Sigmoid colon (tissue), 7 donors: Measurements from ENCODE around the gene C6orf132. TPM values are rescaled to one million over a fixed set of nuclear protein-coding genes. Genes with fewer than 3 reads are reported as not detected.

ENCODE experiments used
- DNase-seq: peaks from one replicate; pipeline ENCODE4 v3.0.0-alpha.2; 2019
- H3K27ac ChIP-seq, 4 donors: fragments of 200-600 bp; sonication (generic); one replicate each; pipeline ENCODE4 v1.5.1; 2016 to 2019; ENCODE audit warnings: mild to moderate bottlenecking in 1 of 4
- H3K27me3 ChIP-seq, 3 donors: fragments of 200-600 bp; sonication (generic); one replicate each; pipeline ENCODE4 v1.5.1; 2019; ENCODE audit warnings: mild to moderate bottlenecking in 1 of 3
- H3K36me3 ChIP-seq, 4 donors: fragments of 200-600 bp; sonication (generic); one replicate each; pipeline ENCODE4 v1.5.1; 2016 to 2019
- H3K4me1 ChIP-seq, 4 donors: fragments of 200-600 bp; sonication (generic); one replicate each; pipeline ENCODE4 v1.5.1; 2017 to 2019
- H3K4me3 ChIP-seq, 4 donors: fragments of 200-600 bp; sonication (generic); one replicate each; pipeline ENCODE4 v1.5.1; 2017 to 2019; ENCODE audit warnings: mild to moderate bottlenecking in 2 of 4, moderate library complexity in 1 of 4
- H3K9me3 ChIP-seq, 4 donors: fragments of 200-600 bp in 3 of 4; sonication (generic) in 3 of 4; one replicate each; pipeline versions ENCODE4 v1.5.1 to v1.6.1; 2013 to 2019
- CTCF ChIP-seq, 4 experiments: fragments of 450-650 bp in 3 of 4; fragments of 200-600 bp in 1 of 4; IDR thresholded peaks; one replicate each; pipeline ENCODE4 v1.5.1; 2016 to 2019; ENCODE audit warnings: antibody characterized with exemption in 4 of 4, mild to moderate bottlenecking in 3 of 4, moderate library complexity in 2 of 4
- EP300 ChIP-seq, 4 donors: sonication (generic); formaldehyde crosslinking; IDR thresholded peaks; one replicate each; pipeline ENCODE4 v1.6.1; 2017; ENCODE audit warnings: antibody characterized with exemption in 4 of 4
- POLR2A ChIP-seq, 2 donors: fragments of 450-650 bp; IDR thresholded peaks; one replicate each; pipeline ENCODE4 v1.6.1; 2016; ENCODE audit warnings: antibody characterized with exemption in 2 of 2, mild to moderate bottlenecking in 2 of 2, moderate library complexity in 2 of 2
- POLR2AphosphoS5 ChIP-seq, 4 donors: sonication (generic); formaldehyde crosslinking; IDR thresholded peaks; one replicate each; pipeline ENCODE4 v1.6.1; 2017; ENCODE audit warnings: antibody characterized with exemption in 4 of 4
- WGBS, 2 donors: extraction: QIAGEN DNeasy Blood & Tissue Kit; methylation state at CpG; one replicate each; pipeline ENCODE4 v1.1.7; 2013; 5-methylcytosine and 5-hydroxymethylcytosine counted together
- intact Hi-C: fragments of 100-400 bp; cut with DNase I; formaldehyde crosslinking; loops from one replicate; pipeline ENCODE4 v1.15.1; 2023
- polyA plus RNA-seq, 3 donors: library from polyadenylated mRNA; stranded (reverse); fragments of 200-250 nt; gene quantifications; one replicate each; pipeline ENCODE4 v1.2.3, GENCODE V29; 2013
- total RNA-seq, 4 donors: library from RNA; depleted of rRNA; stranded (reverse); fragments of >200 nt; gene quantifications; one replicate each; pipeline ENCODE4 v1.1.0, GENCODE V29; 2016
- donor health status: healthy with polysubstance abuse.
- donor health status: Bipolar disorder and iron deficiency.
- donor health status: healthy.

C6orf132 gene
- total and polyA plus RNA-seq, 7 donors, result 0.33 to 91.3 (median 20.9) TPM; not detected in 1

- DNase-seq, result no peak
- intact Hi-C loops, result no loop called here
- TF ChIP-seq EP300 (IDR thresholded peaks at IDR 0.05), result no peak
- no peak for TF ChIP-seq CTCF (IDR thresholded peaks at IDR 0.05)
- no peak for TF ChIP-seq POLR2AphosphoS5 (IDR thresholded peaks at IDR 0.05)
- no peak for TF ChIP-seq POLR2A (IDR thresholded peaks at IDR 0.05)
- Histone ChIP-seq H3K4me1 (no peaks in the 10 kb centered on the region), H3K27ac (no peak overlapping the region), H3K27me3 (peaks cover 0 to 11% (median 0%) of the 10 kb centered on the region in 3 donors), H3K9me3 (no peaks in the 10 kb centered on the region), H3K4me3 (no peak overlapping the region), H3K36me3 (no peaks in the 10 kb centered on the region)
- WGBS, 2 donors, result 26 to 53% methylated on average over 3 of the region's 3 CpGs
Observed at GRCh38 chr6:42148058-42148457, 5.6 kb upstream of the C6orf132 start.

- intact Hi-C loops, result no loop called here
- no peak for DNase-seq
- Histone ChIP-seq H3K9me3 (no peaks in the 10 kb centered on the region), H3K27me3 (peaks cover 5 to 20% (median 7%) of the 10 kb centered on the region in 3 donors), H3K36me3 (no peaks in the 10 kb centered on the region), H3K27ac (no peak overlapping the region), H3K4me3 (no peak overlapping the region), H3K4me1 (peaks cover 0 to 7% (median 6%) of the 10 kb centered on the region in 4 donors)
- WGBS, 2 donors, result 14 to 67% methylated on average over 10 of the region's 10 CpGs
- no peak for TF ChIP-seq EP300 (IDR thresholded peaks at IDR 0.05)
- TF ChIP-seq POLR2A (IDR thresholded peaks at IDR 0.05), result no peak
- no peak for TF ChIP-seq POLR2AphosphoS5 (IDR thresholded peaks at IDR 0.05)
- no peak for TF ChIP-seq CTCF (IDR thresholded peaks at IDR 0.05)
Observed at GRCh38 chr6:42147138-42147562, 4.7 kb upstream of the C6orf132 start.

GRCh38 chr6:42141603-42142117, 760 bp downstream of the C6orf132 start:
- 13 to 51% methylated on average over 13 of the region's 13 CpGs for WGBS, 2 donors

GRCh38 chr6:42140756-42141602, 1.4 kb downstream of the C6orf132 start:
- H3K4me3 ChIP-seq, result no peak overlapping the region
- H3K9me3 ChIP-seq, result no peaks in the 10 kb centered on the region
- peaks cover 15 to 35% (median 19%) of the 10 kb centered on the region in 3 donors for H3K27me3 ChIP-seq
- intact Hi-C loops, result no loop called here
- peaks cover 0 to 11% (median 10%) of the 10 kb centered on the region in 4 donors for H3K4me1 ChIP-seq
- H3K36me3 ChIP-seq, result no peaks in the 10 kb centered on the region
- WGBS, 2 donors, result 23 to 73% methylated on average over 9 of the region's 9 CpGs
- no peak for TF ChIP-seq POLR2A (IDR thresholded peaks at IDR 0.05)
- TF ChIP-seq POLR2AphosphoS5 (IDR thresholded peaks at IDR 0.05), result no peak
- no peak for TF ChIP-seq CTCF (IDR thresholded peaks at IDR 0.05)
- TF ChIP-seq EP300 (IDR thresholded peaks at IDR 0.05), result no peak
- peak overlapping the region in 2 of 4 donors; percentile 63 to 69 for H3K27ac ChIP-seq
- DNase-seq, result no peak

More at GRCh38 chr6:42141603-42142117, 760 bp downstream of the C6orf132 start:
- peak overlapping the region; percentile 14 to 43 (median 40) for H3K4me3 ChIP-seq
- H3K36me3 ChIP-seq, result no peaks in the 10 kb centered on the region
- H3K9me3 ChIP-seq, result no peaks in the 10 kb centered on the region
- H3K27ac ChIP-seq, result peak overlapping the region in 2 of 4 donors; percentile 63 to 69
- intact Hi-C loops, result no loop called here
- H3K4me1 ChIP-seq, result peaks cover 0 to 11% (median 10%) of the 10 kb centered on the region in 4 donors
- peaks cover 15 to 35% (median 19%) of the 10 kb centered on the region in 3 donors for H3K27me3 ChIP-seq
- no peak for TF ChIP-seq POLR2A (IDR thresholded peaks at IDR 0.05)
- TF ChIP-seq CTCF (IDR thresholded peaks at IDR 0.05), result no peak
- no peak for TF ChIP-seq EP300 (IDR thresholded peaks at IDR 0.05)
- TF ChIP-seq POLR2AphosphoS5 (IDR thresholded peaks at IDR 0.05), result no peak
- DNase-seq, result no peak
